ENCODE measurements around the gene RAI1.

DNA sequence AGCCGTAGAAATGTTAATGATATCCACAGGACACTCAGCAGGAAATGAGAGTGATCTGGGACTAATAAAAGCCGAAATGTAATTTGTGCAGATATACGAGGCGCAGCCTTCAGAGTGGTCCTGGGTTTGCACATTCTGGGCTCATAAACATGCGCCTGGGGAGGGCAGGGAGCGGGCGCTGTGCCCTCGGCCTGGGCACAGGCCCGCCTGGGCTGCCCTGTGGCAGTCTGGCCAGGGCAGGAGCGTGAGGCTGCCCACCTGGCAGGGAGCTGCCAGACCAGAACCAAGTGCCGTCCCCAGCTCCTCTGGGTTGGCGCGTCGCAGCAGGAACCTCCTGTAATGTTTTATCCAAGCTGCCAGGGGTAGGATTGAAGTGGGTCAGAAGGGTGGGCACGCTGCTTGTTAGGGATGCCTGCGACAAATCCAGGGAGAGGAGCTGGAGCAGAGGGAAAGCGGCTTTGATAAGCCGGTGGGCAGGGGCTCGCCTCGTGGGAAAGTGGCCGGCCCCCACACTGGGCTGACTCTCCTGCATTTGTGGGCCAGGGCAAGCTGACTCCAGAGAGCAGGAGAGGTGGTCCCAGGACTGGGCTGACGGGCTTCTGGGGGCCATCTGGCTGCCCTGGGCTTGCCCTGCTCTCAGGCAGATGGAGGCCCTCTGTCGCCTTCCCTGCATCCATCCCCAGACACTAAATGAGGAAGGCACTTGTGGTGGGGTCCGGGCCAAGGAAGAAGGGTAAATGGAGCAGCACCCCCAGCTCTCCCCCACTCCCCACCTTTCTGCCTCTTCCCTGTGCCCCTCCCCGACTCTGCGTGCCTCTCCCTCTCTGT is 109.6 kb downstream of the RAI1 start:
- TF ChIP-seq CTCF (IDR thresholded peaks at IDR 0.05) (no peak), POLR2A (IDR thresholded peaks at IDR 0.05) (no peak), EP300 (IDR thresholded peaks at IDR 0.05) (no peak)

Measured in sigmoid colon (tissue), 4 donors.